ENCODE data around the gene CCDC106.

DNA sequence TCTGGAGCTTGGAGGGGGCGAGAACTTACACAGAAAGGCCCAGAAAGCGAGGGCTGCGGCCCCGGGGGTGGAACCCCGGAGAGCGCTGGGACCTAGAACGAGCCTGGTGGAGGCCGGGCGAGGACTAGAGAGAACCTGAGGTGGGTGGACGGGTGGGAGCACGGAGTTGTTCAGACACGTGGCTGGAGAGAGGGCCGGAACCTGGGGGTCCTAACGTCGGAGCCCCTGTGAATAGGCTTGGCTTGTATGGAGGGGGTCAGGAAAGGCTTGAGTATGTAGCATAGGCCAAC is 4.2 kb upstream of the CCDC106 start:
- TF ChIP-seq, protein P1, sequence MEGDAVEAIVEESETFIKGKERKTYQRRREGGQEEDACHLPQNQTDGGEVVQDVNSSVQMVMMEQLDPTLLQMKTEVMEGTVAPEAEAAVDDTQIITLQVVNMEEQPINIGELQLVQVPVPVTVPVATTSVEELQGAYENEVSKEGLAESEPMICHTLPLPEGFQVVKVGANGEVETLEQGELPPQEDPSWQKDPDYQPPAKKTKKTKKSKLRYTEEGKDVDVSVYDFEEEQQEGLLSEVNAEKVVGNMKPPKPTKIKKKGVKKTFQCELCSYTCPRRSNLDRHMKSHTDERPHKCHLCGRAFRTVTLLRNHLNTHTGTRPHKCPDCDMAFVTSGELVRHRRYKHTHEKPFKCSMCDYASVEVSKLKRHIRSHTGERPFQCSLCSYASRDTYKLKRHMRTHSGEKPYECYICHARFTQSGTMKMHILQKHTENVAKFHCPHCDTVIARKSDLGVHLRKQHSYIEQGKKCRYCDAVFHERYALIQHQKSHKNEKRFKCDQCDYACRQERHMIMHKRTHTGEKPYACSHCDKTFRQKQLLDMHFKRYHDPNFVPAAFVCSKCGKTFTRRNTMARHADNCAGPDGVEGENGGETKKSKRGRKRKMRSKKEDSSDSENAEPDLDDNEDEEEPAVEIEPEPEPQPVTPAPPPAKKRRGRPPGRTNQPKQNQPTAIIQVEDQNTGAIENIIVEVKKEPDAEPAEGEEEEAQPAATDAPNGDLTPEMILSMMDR (conservative IDR thresholded peaks at IDR 0.05 in 1 of 2, IDR thresholded peaks at IDR 0.05 in 1 of 2; ENCODE audit: extremely low read depth in 1 of 2, insufficient read depth in 1 of 2, low read depth in 1 of 2, low read length in 2 of 2) = no peak
- no peak for TF ChIP-seq EZH2 (IDR thresholded peaks at IDR 0.05; ENCODE audit: borderline replicate concordance, low read length)

Measured in mammary epithelial cell (primary cell).